GM18511 (cell line): ENCODE data around the gene FAM193A.
A peak's percentile ranks its signal among the peaks of the same experiment; 100 is the strongest.
"Not testable (repeated sequence)": the region's sequence is repeated elsewhere in the genome, so short reads cannot be mapped to it uniquely, and the experiment has no call there.

ENCODE experiments used
- ATAC-seq: cut with Tn5 transposase; IDR thresholded peaks from one replicate; pipeline ENCODE4 v1.9.1; 2021; ENCODE audit warnings: mild to moderate bottlenecking, moderate library complexity; ENCODE audit not compliant: unreplicated experiment

FAM193A gene

DNA sequence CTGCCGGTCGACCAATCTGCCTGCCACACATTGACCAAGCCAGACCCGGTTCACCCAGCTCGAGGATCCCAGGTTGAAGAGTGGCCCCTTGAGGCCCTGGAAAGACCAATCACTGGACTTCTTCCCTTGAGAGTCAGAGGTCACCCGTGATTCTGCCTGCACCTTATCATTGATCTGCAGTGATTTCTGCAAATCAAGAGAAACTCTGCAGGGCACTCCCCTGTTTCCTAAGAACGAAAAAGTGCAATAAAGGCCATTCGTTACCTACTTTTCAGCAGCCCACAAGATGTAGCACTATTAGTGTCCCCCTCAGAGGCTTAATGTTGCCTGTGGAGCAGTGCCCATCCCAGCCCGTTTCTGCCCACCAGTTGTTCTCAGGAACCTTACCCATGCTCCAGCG is 22.3 kb upstream of the FAM193A start:
- not testable (repeated sequence) for ATAC-seq

DNA sequence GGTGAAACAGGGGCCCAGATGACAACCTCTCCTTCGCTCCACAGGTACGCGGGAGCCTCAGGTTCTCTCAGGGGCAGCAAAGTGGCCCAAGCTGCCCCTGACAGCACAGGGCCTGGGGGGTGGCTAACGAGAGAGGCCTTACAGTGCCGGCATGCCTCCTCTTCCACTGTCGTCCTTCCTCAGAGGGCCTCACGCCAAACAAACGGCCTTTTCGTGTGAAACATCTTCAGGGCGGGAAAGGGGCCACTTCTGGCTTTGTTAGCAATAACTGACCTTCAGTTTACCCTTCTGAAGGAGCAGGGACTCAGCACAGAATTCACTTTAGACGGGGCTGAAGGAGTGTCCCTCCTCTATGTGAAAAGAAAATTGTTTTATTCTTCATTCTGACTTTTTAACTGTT is 21.5 kb upstream of the FAM193A start:
- not testable (repeated sequence) for ATAC-seq

DNA sequence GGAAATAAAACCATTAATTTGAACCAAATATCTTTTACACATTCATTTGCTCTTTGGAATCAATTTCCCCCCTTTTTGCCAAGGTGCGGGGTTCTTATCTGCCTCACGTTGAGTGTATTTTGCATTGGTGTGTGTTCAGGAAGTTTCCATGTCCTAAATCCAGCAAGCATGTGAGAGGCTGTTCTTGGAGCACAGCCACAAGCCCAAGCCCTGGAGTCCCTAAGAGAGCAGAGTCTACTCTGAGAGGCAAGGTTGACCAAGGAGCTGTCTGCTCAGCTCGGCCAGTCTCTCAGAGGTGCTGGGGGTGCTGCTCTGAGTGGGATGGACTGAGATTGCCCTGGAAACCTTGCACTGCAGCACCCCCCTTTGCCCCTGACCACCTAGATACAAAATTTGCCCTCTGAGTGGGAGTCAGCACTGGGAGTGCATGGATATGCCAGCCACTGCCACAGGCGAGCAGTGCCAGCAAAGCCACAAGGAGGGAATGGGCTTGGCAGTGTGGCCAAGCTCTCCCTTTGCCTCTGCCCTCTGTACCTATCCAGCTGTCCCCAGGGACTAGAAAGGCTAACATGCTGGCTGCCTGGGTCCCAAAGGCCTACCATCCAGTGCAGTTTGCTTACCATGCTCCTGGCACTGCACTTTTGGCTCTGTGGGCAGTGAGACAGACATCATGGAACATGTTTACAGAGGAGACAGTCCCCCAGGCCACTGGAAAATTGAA is 20.5 kb upstream of the FAM193A start:
- no peak for ATAC-seq

DNA sequence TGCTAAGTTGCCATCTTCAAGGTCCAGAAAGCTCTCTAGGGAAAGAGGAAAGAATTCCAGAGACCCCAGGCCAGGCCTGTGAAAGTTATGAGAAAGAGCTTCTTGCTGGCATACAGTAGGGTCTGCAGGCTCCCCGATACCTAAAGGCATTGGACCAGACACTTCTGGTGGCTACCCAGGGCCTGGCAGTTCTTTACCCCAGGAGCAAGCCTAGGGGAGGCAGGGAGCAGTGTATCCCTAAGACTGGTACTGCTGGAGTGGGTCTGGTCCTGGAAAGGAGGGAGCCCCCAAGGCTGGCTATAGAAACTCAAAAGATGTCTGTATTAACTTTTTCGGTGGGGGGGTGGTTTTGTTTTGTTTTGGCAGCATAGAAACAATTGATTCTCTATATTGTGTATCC is 19.8 kb upstream of the FAM193A start:
- no peak for ATAC-seq

DNA sequence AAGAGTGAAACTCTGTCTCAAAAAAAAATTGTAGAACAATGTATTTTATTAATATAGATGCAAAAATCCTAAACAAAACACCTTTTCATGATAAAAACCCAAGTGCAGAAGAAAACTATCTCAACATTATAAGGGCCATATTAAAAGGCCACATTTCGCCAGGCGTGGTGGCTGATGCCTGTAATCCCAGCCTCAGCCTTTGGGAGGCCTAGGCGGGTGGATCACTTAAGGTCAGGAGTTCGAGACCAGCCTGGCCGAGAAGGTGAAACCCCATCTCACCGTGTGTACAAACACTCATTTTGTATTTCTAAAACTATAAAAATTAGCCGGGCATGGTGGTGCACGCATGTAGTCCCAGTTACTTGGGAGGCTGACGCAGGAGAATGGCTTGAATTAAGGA is 9.9 kb upstream of the FAM193A start:
- ATAC-seq, result no peak

DNA sequence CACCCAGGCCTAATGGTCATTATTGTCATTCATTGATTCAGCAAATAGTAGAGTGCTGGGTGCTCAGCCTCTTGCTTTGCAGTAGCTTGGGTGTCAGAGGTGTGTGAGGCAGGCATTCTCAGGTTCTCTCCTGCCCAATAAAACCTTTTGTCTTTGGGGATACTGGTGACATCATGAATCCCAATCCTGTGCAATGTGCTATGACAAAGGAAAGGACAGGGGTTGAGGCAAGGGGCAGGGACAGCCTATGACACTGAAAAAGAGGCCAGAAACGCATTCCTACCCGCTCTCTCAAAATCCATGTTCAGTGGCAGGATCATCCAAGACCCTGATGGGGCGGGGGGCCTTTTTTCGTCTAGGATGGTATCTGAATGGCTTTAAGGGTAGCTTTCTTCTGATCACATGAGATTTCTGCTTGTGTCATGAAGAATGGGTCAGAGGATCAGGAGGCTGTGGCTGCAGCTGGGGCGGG is 1.5 kb upstream of the FAM193A start:
- no peak for ATAC-seq

DNA sequence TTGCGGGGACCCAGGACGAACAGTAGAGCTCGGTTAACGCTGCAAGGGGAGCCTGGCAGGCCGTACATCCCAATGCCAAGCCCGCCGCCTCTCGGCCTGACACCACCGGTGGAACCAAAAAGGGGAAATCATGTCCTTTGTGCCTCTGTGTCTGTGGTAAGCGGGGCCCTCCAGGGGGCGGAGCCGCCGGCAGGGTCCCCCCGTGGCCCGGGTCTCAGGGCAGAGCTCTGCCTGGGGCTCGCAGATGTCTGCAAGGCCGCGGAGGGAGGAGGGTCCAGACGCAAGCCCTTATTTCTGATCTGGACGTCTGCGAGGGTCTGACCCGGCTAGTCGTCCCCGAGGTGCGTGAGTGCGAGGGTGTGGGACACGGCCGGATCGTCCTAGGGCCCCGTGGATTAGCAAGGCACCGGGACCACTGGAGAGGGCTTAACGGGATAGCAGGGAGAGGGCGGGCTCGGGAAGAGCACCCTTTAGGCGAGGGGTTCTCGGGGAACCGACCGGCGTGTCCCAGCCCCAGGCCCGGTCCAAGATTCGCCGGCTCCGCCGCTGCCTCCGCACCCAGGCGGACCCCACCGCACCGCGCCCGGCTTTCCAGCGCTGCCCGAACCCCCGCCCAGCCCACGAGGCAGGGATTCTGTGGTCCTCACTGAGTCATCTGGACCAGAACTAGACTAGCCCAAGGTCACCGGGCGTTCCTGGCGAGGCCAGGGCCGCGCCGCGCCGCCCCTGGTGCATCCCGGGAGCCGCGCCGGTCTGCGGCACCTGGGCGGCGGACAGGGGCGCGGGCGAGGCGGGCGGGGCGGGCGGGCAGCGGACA is 863 bp upstream of the FAM193A start:
- ATAC-seq, result peak; percentile 16

DNA sequence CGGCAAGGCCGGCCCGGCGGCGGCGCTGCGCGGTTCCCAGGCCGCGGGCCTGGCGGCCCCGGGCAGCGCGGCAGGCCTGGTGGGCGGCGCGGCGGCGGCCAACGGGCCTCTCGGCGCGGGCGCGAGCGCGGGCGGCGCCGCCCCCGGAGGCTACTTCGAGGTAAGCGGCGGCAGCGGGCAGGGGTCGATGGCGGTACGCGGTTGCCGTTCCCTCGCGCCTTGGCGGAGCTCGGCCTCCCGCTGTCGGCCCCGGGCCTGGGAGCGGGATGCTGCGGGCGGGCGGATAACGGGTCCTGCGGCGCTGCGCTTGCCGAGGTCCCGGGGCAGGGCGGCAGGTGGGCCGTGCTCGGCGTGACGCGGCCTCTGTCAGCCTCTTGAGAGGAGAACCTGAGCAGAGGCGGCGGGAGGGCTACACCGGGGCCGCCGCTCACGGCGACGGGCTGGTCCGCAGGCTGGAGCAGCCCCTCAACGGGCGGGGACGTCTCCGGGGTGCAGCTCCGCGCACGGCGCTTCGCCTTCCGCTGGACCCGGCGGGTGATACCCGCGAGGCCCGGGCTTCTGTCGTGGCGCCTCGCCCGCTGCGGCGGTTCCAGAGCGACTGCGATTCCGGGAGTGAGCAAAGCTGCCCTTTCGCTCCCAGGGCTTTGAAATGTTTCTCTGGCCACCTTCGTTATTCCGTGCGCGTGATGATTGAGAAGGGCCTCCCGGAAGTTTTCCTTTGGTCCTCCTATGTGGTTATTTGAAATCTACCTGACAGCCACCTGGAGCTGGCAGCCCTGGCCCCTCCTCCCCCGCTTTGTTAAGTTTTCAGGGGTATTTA is 774 bp downstream of the FAM193A start:
- peak; percentile 19 for ATAC-seq

DNA sequence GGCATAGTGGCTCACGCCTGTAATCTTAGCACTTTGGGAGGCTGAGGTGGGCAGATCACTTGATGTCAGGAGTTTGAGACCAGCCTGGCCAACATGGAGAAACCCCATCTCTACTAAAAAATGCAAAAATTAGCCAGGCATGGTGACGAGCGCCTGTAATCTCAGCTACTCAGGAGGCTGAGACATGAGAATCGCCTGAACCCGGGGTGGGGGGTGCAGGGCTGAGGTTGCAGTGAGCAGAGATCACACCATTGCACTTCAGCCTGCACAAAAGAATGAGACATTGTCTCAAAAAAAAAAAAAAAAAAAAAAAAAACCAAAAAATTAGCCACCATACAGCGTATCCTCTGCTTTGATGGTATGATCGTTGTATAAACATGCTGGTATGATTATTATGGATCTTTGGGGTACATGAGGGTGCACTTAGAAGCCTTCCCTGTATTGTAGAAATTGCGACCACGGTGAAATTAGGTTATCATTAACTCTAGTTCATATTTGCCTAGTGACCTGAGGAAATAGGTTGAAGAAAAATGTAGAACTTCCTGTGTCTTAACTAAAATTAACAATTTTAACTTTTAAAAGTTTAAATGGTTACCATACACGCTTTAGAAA is 7.2 kb downstream of the FAM193A start:
- not testable (repeated sequence) for ATAC-seq

DNA sequence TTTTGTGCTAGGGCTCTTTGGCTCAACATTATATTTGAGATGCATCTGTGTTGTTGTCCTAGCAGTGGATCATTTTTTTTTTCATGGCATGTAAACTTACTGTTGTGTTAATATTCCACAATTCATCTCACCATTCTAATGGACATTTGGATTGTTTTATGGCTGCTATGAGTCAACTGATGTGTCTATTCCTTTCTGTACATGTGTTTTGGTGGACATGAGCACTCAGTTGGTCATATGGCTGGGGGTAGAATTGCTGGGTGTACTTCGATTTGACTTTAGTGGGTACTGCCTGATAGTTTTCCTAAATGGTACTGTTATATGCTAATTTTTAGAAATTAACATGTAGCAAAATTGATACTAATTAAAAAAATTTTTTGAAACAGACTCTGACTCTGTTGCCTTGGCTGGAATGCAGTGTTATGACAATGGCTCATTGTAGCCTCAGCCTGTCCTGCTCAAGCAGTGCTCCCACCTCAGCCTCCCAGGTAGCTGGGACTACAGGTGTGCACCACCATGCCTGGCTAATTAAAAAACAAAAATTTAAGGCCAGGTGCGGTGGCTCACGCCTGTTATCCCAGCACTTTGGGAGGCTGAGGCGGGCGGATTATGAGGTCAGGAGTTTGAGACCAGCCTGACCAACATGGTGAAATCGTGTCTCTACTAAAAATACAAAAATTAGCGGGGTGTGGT is 9.0 kb downstream of the FAM193A start:
- no peak for ATAC-seq

DNA sequence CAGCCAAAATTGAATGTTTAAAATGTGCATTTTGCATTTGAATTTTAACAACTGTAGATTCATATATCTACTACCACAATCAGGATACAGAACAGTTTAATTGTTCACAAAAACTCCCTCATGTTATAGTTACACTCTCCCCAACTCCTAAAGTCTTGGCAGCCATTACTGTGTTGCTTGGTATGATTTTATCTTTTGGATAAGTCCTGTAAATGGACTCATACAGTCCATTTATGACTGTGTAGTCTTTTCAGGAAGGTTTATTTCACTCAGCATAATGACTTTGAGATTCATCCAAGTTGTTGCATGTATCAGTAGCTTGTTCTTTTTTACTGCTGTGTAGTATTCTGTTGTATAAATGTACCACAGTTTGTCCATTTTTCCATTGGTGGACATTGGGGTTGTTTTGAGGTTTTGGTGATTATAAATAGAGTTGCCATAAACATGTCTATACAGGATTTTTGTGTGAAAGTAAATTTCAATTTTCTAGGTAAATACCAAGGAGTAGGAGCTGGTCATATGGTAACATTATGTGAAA is 9.9 kb downstream of the FAM193A start:
- no peak for ATAC-seq

DNA sequence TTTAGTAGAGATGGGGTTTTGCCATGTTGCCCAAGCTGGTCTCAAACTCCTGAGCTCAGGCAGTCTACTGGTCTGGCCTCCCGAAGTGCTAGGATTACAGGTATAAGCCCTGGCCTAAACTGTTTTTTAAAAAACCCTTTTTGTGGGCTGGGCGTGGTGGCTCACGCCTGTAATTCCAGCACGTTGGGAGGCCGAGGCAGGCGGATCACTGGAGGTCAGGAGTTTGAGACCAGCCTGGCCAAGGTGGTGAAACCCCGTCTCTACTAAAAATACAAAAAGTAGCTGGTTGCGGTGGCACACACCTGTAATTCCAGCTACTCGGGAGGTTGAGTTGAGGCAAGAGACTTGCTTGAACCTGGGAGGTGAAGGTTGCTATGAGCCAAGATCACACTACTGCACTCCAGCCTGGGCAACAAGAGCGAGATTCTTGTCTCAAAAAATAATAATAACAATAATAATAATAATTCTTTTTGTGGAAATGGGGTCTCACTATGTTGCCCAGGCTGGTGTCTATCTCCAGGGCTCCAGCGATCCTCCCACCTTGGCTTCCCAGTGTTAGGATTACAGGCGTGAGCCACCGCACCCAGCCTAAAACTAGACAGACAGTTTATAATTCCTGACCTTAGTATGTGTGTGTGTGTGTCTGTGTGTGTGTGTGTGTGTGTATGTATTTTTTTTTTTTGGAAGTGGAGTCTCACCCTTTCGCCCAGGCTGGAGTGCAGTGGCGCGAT is 10.7 kb downstream of the FAM193A start:
- ATAC-seq, result not testable (repeated sequence)

DNA sequence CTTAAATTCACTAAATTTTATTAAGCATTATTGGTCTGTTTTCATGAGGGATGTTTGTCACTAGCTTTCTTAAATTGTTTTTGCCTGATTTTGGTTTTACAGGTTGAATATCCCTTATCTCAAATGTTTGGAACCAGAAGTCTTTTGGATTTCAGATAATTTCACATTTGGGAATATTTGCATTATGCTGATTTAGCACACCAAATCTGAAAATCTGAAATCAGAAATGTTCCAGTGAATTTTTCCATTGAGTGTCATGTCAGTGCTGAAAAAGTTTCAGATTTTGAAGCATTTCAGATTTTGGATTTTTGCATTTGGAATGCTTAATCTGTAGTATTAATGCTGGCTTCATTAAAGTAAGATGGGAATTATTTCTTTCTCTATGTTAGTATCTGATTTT is 14.7 kb downstream of the FAM193A start:
- ATAC-seq, result no peak

DNA sequence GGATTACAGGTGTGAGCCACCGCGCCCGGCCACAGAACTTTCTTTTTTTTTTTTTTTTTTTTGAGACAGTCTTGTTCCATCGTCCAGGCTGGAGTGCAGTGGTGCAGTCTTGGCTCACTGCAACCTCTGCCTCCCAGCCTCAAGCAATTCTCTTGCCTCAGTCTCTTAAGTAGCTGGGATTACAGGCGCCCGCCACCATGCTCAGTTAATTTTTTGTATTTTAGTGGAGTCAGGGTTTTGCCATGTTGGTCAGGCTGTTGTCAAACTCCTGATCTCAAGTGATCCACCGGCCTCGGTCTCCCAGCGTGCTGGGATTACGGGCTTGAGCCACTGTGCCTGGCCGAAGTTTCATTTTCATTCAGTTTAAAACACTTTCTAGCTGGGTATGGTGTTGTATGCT is 16.4 kb downstream of the FAM193A start:
- ATAC-seq, result no peak

DNA sequence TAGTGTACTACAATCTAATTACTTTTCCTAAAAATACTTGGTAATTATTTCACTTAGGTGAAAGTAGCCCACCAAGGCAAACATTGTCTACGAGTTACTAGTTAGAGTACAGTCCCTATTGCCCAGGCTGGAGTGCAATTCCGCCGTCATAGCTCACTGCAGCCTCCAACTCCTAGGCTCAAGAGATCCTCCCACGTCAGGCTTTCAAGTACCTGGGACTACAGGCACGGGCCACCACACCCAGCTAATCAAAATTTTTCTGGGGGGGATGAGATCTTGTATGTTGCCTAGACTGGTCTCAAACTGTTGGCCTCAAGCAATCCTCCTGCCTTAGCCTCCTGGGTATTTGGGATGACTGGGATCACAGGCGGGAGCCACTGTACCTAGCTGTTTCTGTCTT is 21.9 kb downstream of the FAM193A start:
- ATAC-seq, result no peak

DNA sequence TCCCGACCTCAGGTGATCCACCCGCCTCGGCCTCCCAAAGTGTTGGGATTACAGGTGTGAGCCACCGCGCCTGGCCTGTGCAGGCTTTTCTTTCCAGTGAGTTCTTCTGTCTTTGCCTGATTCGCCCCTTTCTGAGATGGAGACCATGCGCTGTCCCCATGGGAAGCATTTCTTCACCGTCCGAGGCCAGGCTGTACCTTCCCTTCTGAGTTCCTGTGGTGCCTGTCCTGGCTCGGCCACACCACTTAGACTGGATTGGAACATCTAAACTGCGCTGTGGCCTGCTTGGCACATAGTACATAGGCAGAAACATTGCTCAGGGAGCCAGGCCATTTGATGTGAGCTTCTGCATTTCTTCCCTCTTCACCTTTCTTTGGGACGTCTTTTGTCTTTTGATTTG is 23.7 kb downstream of the FAM193A start:
- no peak for ATAC-seq

DNA sequence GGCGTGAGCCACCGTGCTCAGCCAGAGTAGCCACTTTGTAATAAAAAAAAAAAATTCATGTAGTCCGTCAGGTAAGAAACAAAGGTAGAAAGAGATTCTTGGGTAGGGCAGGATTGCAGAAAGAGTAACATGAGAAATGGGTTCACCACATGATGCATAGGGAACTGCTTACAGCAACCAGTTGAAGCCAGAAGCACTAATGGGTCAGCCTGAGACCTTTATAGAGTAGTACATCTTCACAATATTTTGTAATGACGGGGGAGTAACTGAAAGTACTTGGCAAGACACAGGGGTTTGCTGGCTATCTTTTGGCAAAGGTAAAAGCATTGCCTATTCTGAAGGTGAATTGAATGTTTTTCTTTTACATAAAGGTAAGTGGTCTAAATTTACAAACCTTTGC is 29.1 kb downstream of the FAM193A start:
- ATAC-seq, result no peak

DNA sequence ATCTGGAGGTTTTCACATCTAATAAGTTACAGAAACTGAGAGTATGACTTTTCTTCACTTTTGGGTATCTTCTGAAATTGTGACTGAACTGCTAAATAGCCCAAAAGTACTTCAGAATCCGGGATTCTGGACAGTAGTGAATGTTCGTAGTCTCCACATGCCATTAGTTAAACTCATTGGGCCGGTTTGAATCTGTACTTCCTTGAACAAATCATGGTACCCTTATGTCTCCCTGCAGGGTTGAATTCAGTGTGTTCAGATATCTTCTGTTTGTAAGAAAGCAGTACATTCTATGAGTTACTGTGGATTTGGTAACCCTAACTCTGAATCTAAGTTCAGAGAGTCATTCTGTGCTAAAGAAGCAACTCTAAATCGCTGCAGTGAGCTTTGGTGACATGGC is 33.6 kb downstream of the FAM193A start:
- ATAC-seq, result no peak

DNA sequence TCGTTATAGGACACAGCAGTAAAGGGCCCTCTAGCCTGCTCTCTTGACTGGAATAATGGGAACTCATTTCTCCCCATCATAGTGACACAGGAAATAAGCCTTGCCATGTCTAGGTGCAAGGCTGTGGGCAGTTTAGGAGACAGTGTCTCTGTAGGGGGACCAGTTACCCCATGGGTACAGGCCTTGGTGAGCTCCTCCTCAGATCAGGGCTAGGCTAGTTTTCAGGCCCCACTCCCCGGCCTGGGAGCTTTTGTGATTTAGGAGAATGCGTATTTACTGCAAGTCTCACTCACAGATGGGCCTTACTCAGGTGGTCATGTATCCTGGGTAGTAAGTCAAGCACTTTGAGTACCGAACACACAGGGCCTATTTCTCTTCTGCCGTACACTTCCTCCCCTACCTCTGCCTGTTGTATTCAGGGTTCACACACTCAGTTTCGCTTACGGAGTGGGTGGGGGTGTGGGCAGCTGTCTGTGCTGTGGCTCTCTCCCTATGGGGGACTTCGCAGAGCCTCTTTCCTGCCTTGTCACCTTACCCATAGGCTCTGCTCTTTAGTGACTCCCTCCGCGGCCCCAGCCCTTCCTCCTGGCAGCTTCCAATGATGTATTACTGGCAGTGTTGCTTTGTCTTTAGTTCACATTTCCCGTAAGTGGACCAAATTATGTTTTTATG is 34.2 kb downstream of the FAM193A start:
- peak; percentile 81 for ATAC-seq
